HCT116 (cell line): ENCODE results near the gene ELAC1. TPM values are rescaled to one million over a fixed set of nuclear protein-coding genes. Genes with fewer than 3 reads are reported as not detected.

Experiments
- ATAC-seq: fragments of 200-7000 bp; cut with Tn5 transposase; 2 replicates; pipeline ENCODE4 v1.9.1; 2020; ENCODE audit warnings: mild to moderate bottlenecking, moderate library complexity
- BruUV-seq: library from RNA; stranded (reverse); fragments of 400-500 nt; replicated peaks from 2 replicates; lab custom pipeline; 2021; lab: Mats Ljungman, UMichigan
- CTCF ChIA-PET: fragments of 300-600 bp; sonication (Branson Sonifier 250); formaldehyde crosslinking; loops from one replicate; lab custom pipeline; 2021; ENCODE audit warnings: antibody characterized with exemption; lab: Charles Lee
- POLR2A ChIA-PET: fragments of 300-600, 350-600 bp; sonication (Branson Sonifier 250); formaldehyde crosslinking; loops from one replicate; lab custom pipeline; 2021; ENCODE audit warnings: antibody characterized with exemption; lab: Charles Lee
- RAD21 ChIA-PET, 2 experiments: fragments of 300-600 bp; sonication (Branson Sonifier 250); formaldehyde crosslinking; loops; one replicate each; lab custom pipeline; 2023; ENCODE audit warnings: low total read pairs in 2 of 2; ENCODE audit not compliant: uncharacterized antibody in 2 of 2, unreplicated experiment in 2 of 2, low non-redundant PET in 1 of 2; lab: Charles Lee
- DNase-seq: peaks from one replicate; pipeline ENCODE4 v3.0.0-alpha.2; 2010; ENCODE audit warnings: low read depth, low spot score
- H2AFZ ChIP-seq: fragments of 200-600 bp; shearing (Covaris generic), sonication (generic); 2 replicates; pipeline ENCODE4 v1.6.1; 2017; ENCODE audit warnings: low read depth, mixed run types, mixed read lengths, antibody characterized with exemption, low read length; ENCODE audit not compliant: poor library complexity, severe bottlenecking
- H3K27ac ChIP-seq: 2 replicates; pipeline ENCODE4 v1.5.1; 2012; ENCODE audit warnings: low read depth, low read length
- H3K27me3 ChIP-seq: fragments of 200-600 bp; sonication (generic); 2 replicates; pipeline ENCODE4 v1.6.1; 2016; ENCODE audit warnings: mixed run types, low read length, mixed read lengths; ENCODE audit not compliant: insufficient read depth
- H3K36me3 ChIP-seq, 2 experiments: fragments of 200-500 bp in 1 of 2; fragments of 200-600 bp in 1 of 2; sonication (Bioruptor generic) in 1 of 2; sonication (generic) in 1 of 2; 2 replicates each; pipeline versions ENCODE4 v1.5.1 to v1.6.1; 2014 to 2016; ENCODE audit warnings: low read length in 2 of 2, inconsistent platforms in 1 of 2, mixed read lengths in 1 of 2, mixed run types in 1 of 2; ENCODE audit not compliant: insufficient read depth in 2 of 2, control insufficient read depth in 1 of 2
- H3K4me1 ChIP-seq, 2 experiments: fragments of 200-600 bp in 1 of 2; sonication (generic) in 1 of 2; 2 replicates each; pipeline versions ENCODE4 v1.5.1 to v1.6.1; 2012 to 2017; ENCODE audit warnings: low read length in 2 of 2, inconsistent platforms in 1 of 2, mild to moderate bottlenecking in 1 of 2, mixed read lengths in 1 of 2, mixed run types in 1 of 2, moderate library complexity in 1 of 2; ENCODE audit not compliant: insufficient read depth in 2 of 2, control insufficient read depth in 1 of 2
- H3K4me2 ChIP-seq: fragments of 200-600 bp; sonication (generic); 2 replicates; pipeline ENCODE4 v1.6.1; 2017; ENCODE audit warnings: mixed run types, low read length, mixed read lengths
- H3K4me3 ChIP-seq, 2 experiments: fragments of 200-600 bp in 1 of 2; sonication (generic) in 1 of 2; replicated peaks in 1 of 2; 2 replicates each; pipeline ENCODE4 v1.5.1; 2011 to 2016; ENCODE audit warnings: low read length in 2 of 2, control low read depth in 1 of 2, low read depth in 1 of 2, mild to moderate bottlenecking in 1 of 2, mixed read lengths in 1 of 2, mixed run types in 1 of 2
- H3K79me2 ChIP-seq: fragments of 200-600 bp; sonication (generic); 2 replicates; pipeline ENCODE4 v1.6.1; 2017; ENCODE audit warnings: mild to moderate bottlenecking, mixed run types, low read length, moderate library complexity, mixed read lengths; ENCODE audit not compliant: insufficient read depth
- H3K9ac ChIP-seq: fragments of 200-600 bp; sonication (generic); 2 replicates; pipeline ENCODE4 v1.6.1; 2016; ENCODE audit warnings: low read length, mixed read lengths
- H3K9me2 ChIP-seq: fragments of 200-600 bp; sonication (generic), shearing (Covaris generic); 2 replicates; pipeline ENCODE4 v1.6.1; 2017; ENCODE audit warnings: mixed run types, mild to moderate bottlenecking, moderate library complexity; ENCODE audit not compliant: insufficient read depth
- H3K9me3 ChIP-seq, 2 experiments: fragments of 200-500 bp in 1 of 2; fragments of 200-600 bp in 1 of 2; sonication (Bioruptor generic) in 1 of 2; sonication (generic) in 1 of 2; 2 replicates each; pipeline ENCODE4 v1.6.1; 2014 to 2017; ENCODE audit warnings: low read length in 2 of 2, mixed read lengths in 2 of 2, inconsistent platforms in 1 of 2, low read depth in 1 of 2, mild to moderate bottlenecking in 1 of 2, mixed run types in 1 of 2, moderate library complexity in 1 of 2; ENCODE audit not compliant: control insufficient read depth in 1 of 2, insufficient read depth in 1 of 2
- H4K20me1 ChIP-seq: fragments of 200-600 bp; sonication (generic), shearing (Covaris generic); 2 replicates; pipeline ENCODE4 v1.6.1; 2017; ENCODE audit warnings: mixed run types, mild to moderate bottlenecking, moderate library complexity; ENCODE audit not compliant: insufficient read depth
- CBX3 ChIP-seq: IDR thresholded peaks from 2 replicates; pipeline ENCODE4 v1.6.1; 2012; ENCODE audit warnings: low read depth
- EGR1 ChIP-seq: IDR thresholded peaks from 2 replicates; pipeline ENCODE4 v1.6.1; 2012; ENCODE audit warnings: low read depth
- EZH2phosphoT487 ChIP-seq: fragments of 200-600 bp; IDR thresholded peaks from 2 replicates; pipeline ENCODE4 v1.6.1; 2018; ENCODE audit warnings: antibody characterized with exemption, borderline replicate concordance
- JUND ChIP-seq: IDR thresholded peaks from 2 replicates; pipeline ENCODE4 v1.6.1; 2012
- RAD21 ChIP-seq: IDR thresholded peaks from 2 replicates; pipeline ENCODE4 v1.6.1; 2012; ENCODE audit warnings: low read depth, mild to moderate bottlenecking
- SRF ChIP-seq: IDR thresholded peaks from 2 replicates; pipeline ENCODE4 v1.6.1; 2012; ENCODE audit warnings: low read depth
- intact Hi-C: fragments of 100-400 bp; cut with micrococcal nuclease; formaldehyde crosslinking; loops from 2 replicates; pipeline ENCODE4 v1.10.0; 2022
- total RNA-seq: library from RNA; stranded (reverse); gene quantifications from one replicate; pipeline ENCODE4 v1.2.1, GENCODE V29; 2021; ENCODE audit not compliant: unreplicated experiment
- TF ChIP-seq, protein P1 (sequence below): IDR thresholded peaks from 2 replicates; pipeline ENCODE4 v1.6.1; 2012
- TF ChIP-seq, protein P2 (sequence below): IDR thresholded peaks from 2 replicates; pipeline ENCODE4 v1.6.1; 2012

ELAC1 gene
- total RNA-seq, 1 experiment from 2014 or later: 8.6 TPM

GRCh38 chr18:51012441-51012840, 44.6 kb downstream of the ELAC1 start:
- no peak overlapping the region for H3K4me2 ChIP-seq
- intact Hi-C loops: no loop called here
- TF ChIP-seq, protein P1, sequence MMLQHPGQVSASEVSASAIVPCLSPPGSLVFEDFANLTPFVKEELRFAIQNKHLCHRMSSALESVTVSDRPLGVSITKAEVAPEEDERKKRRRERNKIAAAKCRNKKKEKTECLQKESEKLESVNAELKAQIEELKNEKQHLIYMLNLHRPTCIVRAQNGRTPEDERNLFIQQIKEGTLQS: no peak
- TF ChIP-seq, protein P2, sequence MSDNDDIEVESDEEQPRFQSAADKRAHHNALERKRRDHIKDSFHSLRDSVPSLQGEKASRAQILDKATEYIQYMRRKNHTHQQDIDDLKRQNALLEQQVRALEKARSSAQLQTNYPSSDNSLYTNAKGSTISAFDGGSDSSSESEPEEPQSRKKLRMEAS: no peak
- H3K9me2 ChIP-seq: no peaks in the 10 kb centered on the region
- ChIA-PET POLR2A (no interaction called here), CTCF (no interaction called here), RAD21 (no interaction called here)
- H3K9ac ChIP-seq: no peak overlapping the region
- H3K4me1 ChIP-seq: no peaks in the 10 kb centered on the region
- no peaks in the 10 kb centered on the region for H3K27me3 ChIP-seq
- H3K9me3 ChIP-seq: no peaks in the 10 kb centered on the region
- no peak overlapping the region for H3K27ac ChIP-seq
- H2AFZ ChIP-seq: no peak overlapping the region
- no peak for DNase-seq
- BruUV-seq: no TSS peak
- H3K79me2 ChIP-seq: no peaks in the 10 kb centered on the region
- ATAC-seq: no peak
- H3K4me3 ChIP-seq: no peak overlapping the region
- no peaks in the 10 kb centered on the region for H3K36me3 ChIP-seq
- no peaks in the 10 kb centered on the region for H4K20me1 ChIP-seq

GRCh38 chr18:51013259-51013658, 45.4 kb downstream of the ELAC1 start:
- Histone ChIP-seq H3K9me3 (no peaks in the 10 kb centered on the region), H2AFZ (no peak overlapping the region), H3K9me2 (no peaks in the 10 kb centered on the region), H3K4me1 (no peaks in the 10 kb centered on the region), H3K4me2 (no peak overlapping the region), H3K79me2 (no peaks in the 10 kb centered on the region), H3K27me3 (no peaks in the 10 kb centered on the region), H3K9ac (no peak overlapping the region), H4K20me1 (no peaks in the 10 kb centered on the region), H3K27ac (no peak overlapping the region), H3K4me3 (no peak overlapping the region), H3K36me3 (no peaks in the 10 kb centered on the region)
- no peak for DNase-seq
- RAD21 ChIA-PET: no interaction called here
- no TSS peak for BruUV-seq
- TF ChIP-seq CBX3 (no peak), SRF (no peak), EGR1 (no peak), JUND (no peak), RAD21 (no peak), EZH2phosphoT487 (no peak)
- ATAC-seq: no peak
- POLR2A ChIA-PET: no interaction called here
- intact Hi-C loops: no loop called here
- CTCF ChIA-PET: no interaction called here
